Testis (tissue), 3 donors: ENCODE results near the gene FOXB1. TPM values are rescaled to one million over a fixed set of nuclear protein-coding genes. Genes with fewer than 3 reads are reported as not detected.

Experiments
- DNase-seq: peaks from one replicate; pipeline ENCODE4 v3.0.0-alpha.2; 2019
- H3K27ac ChIP-seq, 2 donors: fragments of 200-600 bp; sonication (generic); one replicate each; pipeline ENCODE4 v1.5.1; 2019
- H3K27me3 ChIP-seq: fragments of 200-600 bp; sonication (generic); one replicate; pipeline ENCODE4 v1.5.1; 2019
- H3K36me3 ChIP-seq: fragments of 200-600 bp; sonication (generic); one replicate; pipeline ENCODE4 v1.5.1; 2017; ENCODE audit warnings: low read depth; ENCODE audit errors: missing control alignments
- H3K4me1 ChIP-seq: fragments of 200-600 bp; sonication (generic); one replicate; pipeline ENCODE4 v1.5.1; 2019
- H3K4me3 ChIP-seq, 2 donors: fragments of 200-600 bp; sonication (generic); one replicate each; pipeline ENCODE4 v1.5.1; 2017 to 2019
- H3K9me3 ChIP-seq: fragments of 200-600 bp; sonication (generic); one replicate; pipeline ENCODE4 v1.5.1; 2017
- CTCF ChIP-seq, 3 experiments: fragments of 450-650 bp in 2 of 3; fragments of 200-600 bp in 1 of 3; sonication (generic) in 1 of 3; IDR thresholded peaks; one replicate each; pipeline ENCODE4 v1.5.1; 2016 to 2019; ENCODE audit warnings: antibody characterized with exemption in 3 of 3, mild to moderate bottlenecking in 2 of 3, moderate library complexity in 1 of 3
- POLR2A ChIP-seq: fragments of 450-650 bp; IDR thresholded peaks from one replicate; pipeline ENCODE4 v1.6.1; 2017; ENCODE audit warnings: antibody characterized with exemption, mild to moderate bottlenecking, moderate library complexity
- WGBS, 2 donors: methylation state at CpG; one replicate each; pipeline ENCODE4 v1.1.5; 2018; 5-methylcytosine and 5-hydroxymethylcytosine counted together
- intact Hi-C: fragments of 100-400 bp; cut with DNase I; formaldehyde crosslinking; loops from one replicate; pipeline ENCODE4 v1.15.1; 2023; ENCODE audit warnings: low total_unique reads
- polyA plus RNA-seq: library from polyadenylated mRNA; stranded (reverse); fragments of 350-450 nt; fragmentation: Illumina TruSeq; extraction: RNeasy Lipid Tissue Mini Kit (QIAGEN cat#74804); gene quantifications from one replicate; pipeline ENCODE4 v1.2.3, GENCODE V29; 2014; ENCODE audit warnings: low read depth, low replicate concordance; ENCODE audit not compliant: insufficient read depth
- total RNA-seq, 2 donors: library from RNA; depleted of rRNA; stranded (reverse); fragments of >200 nt; gene quantifications; one replicate each; pipeline ENCODE4 v1.2.3, GENCODE V29; 2016

The FOXB1 gene
- total and polyA plus RNA-seq, 3 donors from 2014 or later, result 0.56 to 7.4 (median 1.5) TPM

GRCh38 chr15:59994888-59995557 lies 9.1 kb upstream of the FOXB1 start:
- H3K4me3 ChIP-seq, result no peak overlapping the region
- no peak for DNase-seq
- 4 to 6% methylated on average over 20 to 41 of the region's 41 CpGs for WGBS, 2 donors
- H3K9me3 ChIP-seq, result no peaks in the 10 kb centered on the region
- TF ChIP-seq CTCF (IDR thresholded peaks at IDR 0.05) (no peak), POLR2A (no peak)
- intact Hi-C loops, result no loop called here
- H3K27ac ChIP-seq, result no peak overlapping the region
- H3K36me3 ChIP-seq, result no peaks in the 10 kb centered on the region
- peaks cover 7% of the 10 kb centered on the region for H3K27me3 ChIP-seq
- H3K4me1 ChIP-seq, result no peaks in the 10 kb centered on the region

- Histone ChIP-seq H3K9me3 (no peaks in the 10 kb centered on the region), H3K27ac (no peak overlapping the region), H3K4me3 (no peak overlapping the region), H3K4me1 (no peaks in the 10 kb centered on the region), H3K27me3 (peaks cover 10% of the 10 kb centered on the region), H3K36me3 (no peaks in the 10 kb centered on the region)
- WGBS, 2 donors, result 14 to 15% methylated on average over 24 of the region's 24 CpGs
- TF ChIP-seq POLR2A (no peak), CTCF (IDR thresholded peaks at IDR 0.05) (no peak)
- intact Hi-C loops, result no loop called here
- no peak for DNase-seq
Observed at GRCh38 chr15:59995568-59996297, 8.4 kb upstream of the FOXB1 start.

GRCh38 chr15:59996298-59997041 lies 7.6 kb upstream of the FOXB1 start:
- no peak overlapping the region for H3K27ac ChIP-seq
- peak overlapping the region in 1 of 2 donors; percentile 45 for H3K4me3 ChIP-seq
- intact Hi-C loops, result no loop called here
- TF ChIP-seq CTCF (IDR thresholded peaks at IDR 0.05) (no peak), POLR2A (no peak)
- H3K9me3 ChIP-seq, result no peaks in the 10 kb centered on the region
- DNase-seq, result no peak
- no peaks in the 10 kb centered on the region for H3K36me3 ChIP-seq
- 4 to 6% methylated on average over 27 of the region's 27 CpGs for WGBS, 2 donors
- peaks cover 11% of the 10 kb centered on the region for H3K27me3 ChIP-seq
- H3K4me1 ChIP-seq, result no peaks in the 10 kb centered on the region

- Histone ChIP-seq H3K36me3 (no peaks in the 10 kb centered on the region), H3K4me3 (peak overlapping the region in 1 of 2 donors; percentile 45), H3K9me3 (no peaks in the 10 kb centered on the region), H3K4me1 (no peaks in the 10 kb centered on the region), H3K27me3 (peaks cover 11% of the 10 kb centered on the region), H3K27ac (no peak overlapping the region)
- TF ChIP-seq CTCF (IDR thresholded peaks at IDR 0.05), result no peak
- TF ChIP-seq POLR2A, result no peak
- intact Hi-C loops, result no loop called here
- peak; percentile 44 for DNase-seq
- WGBS, 2 donors, result 1 to 4% methylated on average over 36 of the region's 36 CpGs
Observed at GRCh38 chr15:59997070-59997701, 6.9 kb upstream of the FOXB1 start.
